22Rv1 (cell line): ENCODE data around the gene PODXL2.

Source experiments
- H3K27ac ChIP-seq: fragments of 450-650 bp; 2 replicates; pipeline ENCODE4 v1.5.1; 2017
- ZFX ChIP-seq: fragments of 450-650 bp; IDR thresholded peaks from 2 replicates; pipeline ENCODE4 v1.6.1; 2017; ENCODE audit warnings: antibody characterized with exemption, borderline replicate concordance
- TF ChIP-seq, protein P1 (sequence below): fragments of 450-650 bp; IDR thresholded peaks from 2 replicates; pipeline ENCODE4 v1.5.1; 2017; ENCODE audit warnings: mild to moderate bottlenecking

Gene PODXL2

DNA sequence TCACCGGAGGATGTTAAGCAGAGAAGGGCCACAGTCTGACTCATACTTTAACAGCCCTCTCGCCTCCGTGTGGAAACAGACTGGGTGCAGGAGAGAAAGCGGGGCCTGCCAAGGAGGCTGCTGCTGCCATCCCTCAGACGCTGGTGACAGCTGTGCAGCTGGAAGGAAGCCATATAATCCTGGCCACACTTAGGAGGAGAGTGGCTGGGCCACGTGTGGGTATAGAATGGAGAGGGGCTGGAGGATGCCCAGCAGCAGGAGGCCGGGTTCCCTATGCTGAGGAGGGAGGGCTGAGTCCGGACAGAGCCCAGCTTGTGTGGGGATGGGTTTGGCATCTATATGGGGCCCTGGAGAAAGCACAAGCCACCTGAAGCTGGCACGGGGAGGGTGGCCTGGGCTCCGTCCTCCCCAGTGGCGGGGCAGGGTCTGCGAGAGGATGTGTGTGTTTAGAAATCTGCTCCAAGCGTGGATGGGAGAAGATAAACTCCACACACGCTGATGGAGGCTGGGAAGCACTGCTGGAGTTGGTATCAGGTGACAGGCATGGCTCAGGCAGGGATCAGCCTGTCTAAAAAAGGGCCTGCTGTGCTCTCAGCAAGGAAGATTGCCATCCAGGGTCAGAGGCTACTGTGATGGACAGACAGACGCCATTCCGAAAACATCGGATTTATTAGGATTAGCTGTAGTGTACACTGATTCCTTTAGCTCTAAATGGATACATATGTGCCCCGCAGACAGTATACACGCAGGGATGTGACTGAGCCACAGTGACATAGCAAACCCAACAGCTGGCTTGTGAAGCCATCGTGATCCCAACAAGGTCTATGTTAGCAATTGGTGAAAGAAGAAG lies 59.7 kb downstream of the PODXL2 start:
- no peak overlapping the region for H3K27ac ChIP-seq

DNA sequence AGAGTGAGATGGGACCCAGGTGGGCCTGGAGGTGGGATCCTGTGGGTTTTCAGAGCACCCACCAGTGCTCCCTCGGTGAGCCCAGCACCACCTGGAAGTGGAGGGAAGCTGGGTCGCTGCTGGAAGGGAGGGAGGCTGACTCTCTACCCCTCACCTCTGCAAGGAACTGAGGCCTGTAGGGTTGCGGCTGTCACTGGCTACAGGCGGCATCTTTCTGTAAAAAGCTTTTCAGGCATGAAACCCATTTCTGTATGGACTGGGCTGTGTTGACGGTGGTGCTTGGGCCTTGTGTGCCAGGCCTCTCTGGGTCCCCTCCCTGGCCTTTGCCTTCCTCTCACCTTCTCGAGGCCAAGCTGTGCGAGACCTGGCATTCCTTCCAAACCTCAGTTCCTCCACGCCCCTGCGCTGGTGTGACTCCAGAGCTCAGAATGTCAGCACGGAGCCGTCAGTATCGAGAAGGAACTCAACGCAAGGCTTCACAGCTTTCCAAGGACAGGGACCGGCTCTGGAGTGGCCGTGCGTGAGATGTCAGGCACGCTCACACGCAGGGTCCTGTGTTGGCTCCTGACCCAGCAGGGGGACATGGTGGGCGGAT lies 60.4 kb downstream of the PODXL2 start:
- no peak overlapping the region for H3K27ac ChIP-seq
- no peak for TF ChIP-seq ZFX
- TF ChIP-seq, protein P1, sequence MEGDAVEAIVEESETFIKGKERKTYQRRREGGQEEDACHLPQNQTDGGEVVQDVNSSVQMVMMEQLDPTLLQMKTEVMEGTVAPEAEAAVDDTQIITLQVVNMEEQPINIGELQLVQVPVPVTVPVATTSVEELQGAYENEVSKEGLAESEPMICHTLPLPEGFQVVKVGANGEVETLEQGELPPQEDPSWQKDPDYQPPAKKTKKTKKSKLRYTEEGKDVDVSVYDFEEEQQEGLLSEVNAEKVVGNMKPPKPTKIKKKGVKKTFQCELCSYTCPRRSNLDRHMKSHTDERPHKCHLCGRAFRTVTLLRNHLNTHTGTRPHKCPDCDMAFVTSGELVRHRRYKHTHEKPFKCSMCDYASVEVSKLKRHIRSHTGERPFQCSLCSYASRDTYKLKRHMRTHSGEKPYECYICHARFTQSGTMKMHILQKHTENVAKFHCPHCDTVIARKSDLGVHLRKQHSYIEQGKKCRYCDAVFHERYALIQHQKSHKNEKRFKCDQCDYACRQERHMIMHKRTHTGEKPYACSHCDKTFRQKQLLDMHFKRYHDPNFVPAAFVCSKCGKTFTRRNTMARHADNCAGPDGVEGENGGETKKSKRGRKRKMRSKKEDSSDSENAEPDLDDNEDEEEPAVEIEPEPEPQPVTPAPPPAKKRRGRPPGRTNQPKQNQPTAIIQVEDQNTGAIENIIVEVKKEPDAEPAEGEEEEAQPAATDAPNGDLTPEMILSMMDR = no peak

More for the DNA sequence above, 59.7 kb downstream of the PODXL2 start:
- TF ChIP-seq, protein P1 = no peak
- no peak for TF ChIP-seq ZFX

DNA sequence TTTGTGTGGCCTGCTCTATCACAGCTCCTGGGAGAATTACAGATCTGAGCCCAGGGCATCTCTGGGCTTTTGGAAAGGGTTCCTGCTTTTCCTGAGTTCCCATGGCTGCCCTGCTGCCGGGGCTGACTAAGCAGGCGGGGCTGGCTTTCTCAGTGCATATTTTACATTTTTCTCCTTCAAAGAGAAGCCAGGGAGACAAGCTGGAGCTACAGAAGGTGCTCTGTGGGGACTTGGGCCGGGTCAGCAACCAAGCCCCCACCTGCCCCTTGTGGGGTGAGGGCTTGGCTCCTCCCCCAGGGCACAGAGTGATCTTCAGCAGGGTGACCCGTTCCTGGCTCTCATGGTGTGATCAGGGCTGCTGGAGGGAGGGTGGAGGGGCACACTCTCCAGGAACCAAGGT lies 61.1 kb downstream of the PODXL2 start:
- TF ChIP-seq, protein P1 = no peak
- TF ChIP-seq ZFX = no peak
- no peak overlapping the region for H3K27ac ChIP-seq

DNA sequence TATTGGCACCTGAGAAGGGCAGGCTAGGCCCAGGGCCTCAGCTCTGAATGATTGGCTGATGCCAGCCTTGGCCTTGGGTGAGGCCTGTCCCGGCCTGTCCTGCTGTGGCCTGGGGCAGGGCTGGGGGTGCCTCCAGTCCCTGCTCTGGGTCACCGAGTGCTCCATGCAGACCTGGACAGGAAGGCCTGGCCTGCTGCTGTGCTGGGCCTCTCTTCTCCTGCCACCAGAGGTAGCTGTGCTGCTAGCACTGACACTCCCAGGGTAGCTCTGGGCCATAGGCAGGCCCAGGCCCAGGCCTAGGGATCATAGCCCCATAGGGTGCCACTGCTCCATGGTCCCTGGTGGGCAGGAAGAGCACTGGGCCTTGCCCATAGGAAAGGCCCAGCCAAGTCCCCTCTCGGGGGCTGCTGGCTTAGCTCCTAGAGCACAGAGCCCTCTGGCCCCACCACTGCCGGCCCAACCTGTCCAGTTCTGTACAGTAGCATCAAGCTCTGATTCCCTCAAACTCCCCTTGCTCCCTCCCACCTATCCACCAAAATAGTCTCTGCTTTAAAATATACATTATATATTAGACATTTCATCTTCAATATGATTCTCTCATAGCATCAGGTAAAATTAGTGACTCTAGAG lies 62.0 kb downstream of the PODXL2 start:
- no peak overlapping the region for H3K27ac ChIP-seq
- TF ChIP-seq ZFX = no peak
- TF ChIP-seq, protein P1 = peak; percentile 42

DNA sequence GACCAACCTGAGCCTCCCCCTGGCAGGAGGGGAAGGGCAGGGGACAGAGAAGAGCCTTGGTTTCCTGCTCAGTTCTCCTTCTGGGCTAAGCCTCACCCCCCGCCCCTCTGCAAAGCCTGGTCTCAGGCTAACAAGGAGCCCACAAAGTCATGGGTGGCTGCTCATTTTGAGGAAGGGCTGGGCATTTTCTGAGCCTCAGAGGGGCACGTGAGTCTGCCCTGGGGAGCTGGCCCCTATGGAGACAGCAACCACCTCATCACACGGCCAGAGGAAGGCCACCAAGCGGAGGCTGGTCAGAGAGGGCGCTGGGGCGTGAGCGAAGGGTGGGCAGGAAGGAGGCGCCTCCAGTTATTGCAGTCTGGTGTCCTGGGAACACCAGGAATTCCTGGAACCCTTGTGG lies 62.5 kb downstream of the PODXL2 start:
- TF ChIP-seq ZFX = no peak
- TF ChIP-seq, protein P1 = no peak
- H3K27ac ChIP-seq = no peak overlapping the region

DNA sequence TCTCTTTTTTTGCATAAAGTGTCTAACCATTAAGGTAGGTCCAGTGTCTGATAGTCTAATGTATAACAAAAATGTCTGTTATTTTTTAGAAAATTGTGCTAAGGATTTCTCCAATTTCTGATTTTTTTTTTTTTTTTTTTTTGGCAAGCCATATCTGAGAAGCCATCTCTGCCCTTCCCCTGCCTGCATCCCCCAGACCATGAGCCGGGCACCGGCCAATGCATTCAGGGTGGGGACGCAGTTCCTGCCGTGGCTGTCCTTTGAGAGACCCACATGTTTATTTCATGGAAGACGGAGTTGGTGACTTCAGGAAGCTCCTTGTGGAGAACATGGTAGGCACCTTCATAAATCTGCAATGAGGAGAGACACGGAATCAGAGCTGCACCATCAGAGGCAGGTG lies 63.0 kb downstream of the PODXL2 start:
- TF ChIP-seq, protein P1 = no peak
- no peak for TF ChIP-seq ZFX
- no peak overlapping the region for H3K27ac ChIP-seq
